ENCODE results near the gene LHX8.
"Not testable (repeated sequence)": the region's sequence is repeated elsewhere in the genome, so short reads cannot be mapped to it uniquely, and the experiment has no call there.

The LHX8 gene

DNA sequence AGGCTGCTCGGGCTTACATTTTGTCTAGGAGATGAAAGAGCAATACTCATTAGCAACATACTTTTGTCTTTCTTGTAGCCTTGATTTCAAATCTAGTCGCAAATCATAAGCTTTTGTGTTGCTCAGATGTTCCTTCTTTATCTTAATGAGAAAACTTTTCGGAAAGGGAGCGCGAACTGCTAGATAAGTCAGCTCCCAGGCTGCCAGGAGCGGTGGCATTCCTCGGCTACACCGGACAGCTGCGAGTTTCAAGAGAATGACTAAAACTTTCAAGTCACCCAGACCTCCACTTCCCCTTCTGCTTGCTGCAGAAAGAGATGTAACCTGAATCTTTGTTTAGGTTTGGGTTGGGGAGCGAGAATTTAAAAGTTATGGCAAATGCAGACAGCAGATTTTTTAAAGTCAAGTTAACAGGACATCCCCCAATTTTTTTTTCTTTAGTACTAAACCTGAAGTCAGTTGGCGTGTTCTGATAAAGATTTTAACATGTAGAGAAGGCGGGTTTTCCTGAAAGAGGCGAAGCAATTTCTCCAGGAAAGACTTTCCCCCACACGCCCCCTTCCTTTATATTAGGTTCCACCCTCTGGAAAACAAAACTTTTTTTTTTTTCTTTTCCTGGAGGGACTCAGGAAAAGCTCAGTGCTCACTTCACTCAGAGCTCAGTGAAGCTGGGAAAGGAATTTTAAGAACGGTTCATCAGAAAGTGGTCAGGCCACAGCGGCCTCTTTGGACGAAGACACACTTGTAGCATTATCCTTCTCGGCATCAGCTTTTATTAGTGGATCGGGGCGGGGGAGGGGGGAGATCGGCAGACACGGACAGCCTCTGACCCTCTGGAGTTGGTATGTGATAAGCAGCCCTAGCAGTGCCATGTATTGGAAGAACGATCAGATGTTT is at the start of gene LHX8:
Gene LHX8, plus strand, starts transcription at position 639 of the 897 bp plus-strand sequence. CDS start 2,227 bp downstream, outside the sequence.
- Mint-ChIP-seq H3K4me3 (peak within 1 kb of the TSS; percentile 79), H3K27me3 (peaks cover 66% of the 10 kb centered on the region), H3K27ac (no peak within 1 kb of the TSS), H3K36me3 (no peaks in the 10 kb centered on the region), H3K9me3 (ENCODE audit: low read depth) (no peaks in the 10 kb centered on the region), H3K4me1 (ENCODE audit: low read depth) (peaks cover 22% of the 10 kb centered on the region)

DNA sequence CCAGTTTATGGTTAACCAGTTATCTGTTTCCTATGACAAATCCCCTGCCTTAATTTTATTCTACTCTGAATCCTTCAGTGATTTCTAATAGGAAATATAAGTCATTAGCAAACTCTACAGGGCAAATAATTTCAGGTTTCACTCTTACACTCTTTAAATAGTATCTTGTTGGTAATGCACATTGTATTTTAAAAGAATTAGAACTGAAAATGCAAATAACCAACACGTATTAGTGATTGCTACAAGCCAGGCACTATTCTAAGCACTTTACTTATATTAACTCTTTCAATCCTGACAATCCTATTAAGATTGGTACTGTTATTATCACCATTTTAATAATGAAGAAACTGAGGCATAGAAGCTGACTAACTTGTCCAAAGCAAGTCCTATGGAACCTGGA is 48.3 kb upstream of the LHX8 start:
- Mint-ChIP-seq H3K4me1 (ENCODE audit: low read depth) (no peaks in the 10 kb centered on the region), H3K27ac (no peak overlapping the region), H3K36me3 (no peaks in the 10 kb centered on the region), H3K9me3 (ENCODE audit: low read depth) (no peaks in the 10 kb centered on the region), H3K4me3 (no peak overlapping the region), H3K27me3 (no peaks in the 10 kb centered on the region)

DNA sequence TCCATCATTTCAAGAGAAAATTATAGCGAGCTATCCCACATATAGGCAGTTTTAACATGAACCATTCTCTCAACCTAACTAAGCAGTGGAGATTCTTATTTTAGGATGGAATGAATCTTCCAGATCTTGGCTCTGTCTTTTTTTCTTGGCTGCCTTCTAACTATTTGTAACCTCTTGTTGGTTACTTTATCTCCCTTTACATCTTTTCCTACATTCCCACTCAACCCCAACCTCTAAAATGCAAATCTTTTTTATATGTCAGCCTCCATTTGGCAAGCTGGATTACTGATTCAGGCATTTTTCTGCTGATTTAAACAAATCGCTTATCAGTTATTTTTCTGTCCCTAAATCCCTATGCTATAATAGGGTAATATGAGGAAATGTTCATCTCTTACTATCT is 46.9 kb upstream of the LHX8 start:
- no peaks in the 10 kb centered on the region for H3K4me1 Mint-ChIP-seq (ENCODE audit: low read depth)
- H3K27ac Mint-ChIP-seq = no peak overlapping the region
- H3K36me3 Mint-ChIP-seq = no peaks in the 10 kb centered on the region
- H3K27me3 Mint-ChIP-seq = no peaks in the 10 kb centered on the region
- H3K4me3 Mint-ChIP-seq = no peak overlapping the region
- H3K9me3 Mint-ChIP-seq (ENCODE audit: low read depth) = no peaks in the 10 kb centered on the region

DNA sequence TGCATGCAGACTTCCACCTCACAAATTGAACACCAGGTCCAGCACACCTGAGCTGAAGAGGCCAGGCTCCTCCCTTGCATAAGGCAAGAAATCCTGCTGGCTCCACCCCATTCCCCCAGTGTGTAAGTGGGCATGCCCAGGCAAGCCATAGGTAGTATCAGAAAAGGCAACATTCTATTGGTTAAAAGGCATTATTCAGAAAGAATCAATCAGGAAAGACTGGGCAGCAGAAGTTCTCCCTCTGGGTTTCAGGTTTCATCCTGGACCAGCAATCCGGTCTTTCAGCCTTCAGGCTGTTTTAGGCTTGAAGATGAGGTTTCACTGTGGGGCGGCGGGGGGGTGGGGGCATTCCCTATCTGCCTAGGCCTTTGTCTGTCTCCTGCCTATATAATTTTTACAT is 42.0 kb upstream of the LHX8 start:
- H3K4me1 Mint-ChIP-seq (ENCODE audit: low read depth) = no peaks in the 10 kb centered on the region
- no peak overlapping the region for H3K4me3 Mint-ChIP-seq
- no peak overlapping the region for H3K27ac Mint-ChIP-seq
- H3K36me3 Mint-ChIP-seq = no peaks in the 10 kb centered on the region
- no peaks in the 10 kb centered on the region for H3K9me3 Mint-ChIP-seq (ENCODE audit: low read depth)
- no peaks in the 10 kb centered on the region for H3K27me3 Mint-ChIP-seq

DNA sequence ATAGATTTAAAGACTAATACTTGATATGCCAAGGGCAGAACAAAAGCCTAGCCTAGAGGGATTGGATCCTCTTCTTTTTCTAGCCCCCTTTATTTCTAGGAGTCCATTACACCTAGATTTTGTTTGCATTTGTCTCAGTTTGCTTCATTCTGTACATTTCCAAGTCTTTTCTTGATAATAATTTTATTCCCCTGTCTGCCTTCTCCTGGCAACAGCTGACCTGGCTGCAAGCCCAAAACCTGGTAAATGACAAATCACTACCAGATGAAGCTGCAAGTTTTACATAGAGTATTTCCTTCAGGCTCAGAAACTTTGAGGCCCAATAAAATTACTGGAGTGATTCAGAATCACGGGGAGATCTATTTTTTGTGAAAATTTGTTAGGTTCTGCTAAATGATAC is 36.5 kb upstream of the LHX8 start:
- Mint-ChIP-seq H3K4me3 (no peak overlapping the region), H3K27ac (no peak overlapping the region), H3K27me3 (no peaks in the 10 kb centered on the region), H3K36me3 (no peaks in the 10 kb centered on the region), H3K4me1 (ENCODE audit: low read depth) (no peaks in the 10 kb centered on the region), H3K9me3 (ENCODE audit: low read depth) (peaks cover 3% of the 10 kb centered on the region)

DNA sequence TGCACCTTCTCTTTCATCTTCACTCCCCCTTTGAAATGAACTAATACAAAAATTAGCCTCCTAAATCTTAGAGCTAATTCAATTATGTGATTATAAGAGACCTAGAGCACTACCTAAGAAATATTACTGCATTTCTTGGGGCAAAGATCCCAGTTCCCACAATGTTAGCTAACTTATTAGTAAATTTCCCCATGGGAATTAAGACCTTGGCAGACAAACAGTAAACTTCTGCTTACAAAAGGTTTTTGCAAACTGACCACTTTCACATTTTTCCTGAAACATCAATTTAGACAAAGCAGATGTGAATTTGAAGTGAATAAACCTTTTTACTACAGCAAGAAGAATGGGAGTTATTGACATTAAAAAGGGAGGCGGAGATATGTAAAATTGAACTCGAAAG is 34.6 kb upstream of the LHX8 start:
- Mint-ChIP-seq H3K27me3 (no peaks in the 10 kb centered on the region), H3K4me3 (no peak overlapping the region), H3K4me1 (ENCODE audit: low read depth) (no peaks in the 10 kb centered on the region), H3K9me3 (ENCODE audit: low read depth) (peaks cover 3% of the 10 kb centered on the region), H3K27ac (no peak overlapping the region), H3K36me3 (no peaks in the 10 kb centered on the region)

DNA sequence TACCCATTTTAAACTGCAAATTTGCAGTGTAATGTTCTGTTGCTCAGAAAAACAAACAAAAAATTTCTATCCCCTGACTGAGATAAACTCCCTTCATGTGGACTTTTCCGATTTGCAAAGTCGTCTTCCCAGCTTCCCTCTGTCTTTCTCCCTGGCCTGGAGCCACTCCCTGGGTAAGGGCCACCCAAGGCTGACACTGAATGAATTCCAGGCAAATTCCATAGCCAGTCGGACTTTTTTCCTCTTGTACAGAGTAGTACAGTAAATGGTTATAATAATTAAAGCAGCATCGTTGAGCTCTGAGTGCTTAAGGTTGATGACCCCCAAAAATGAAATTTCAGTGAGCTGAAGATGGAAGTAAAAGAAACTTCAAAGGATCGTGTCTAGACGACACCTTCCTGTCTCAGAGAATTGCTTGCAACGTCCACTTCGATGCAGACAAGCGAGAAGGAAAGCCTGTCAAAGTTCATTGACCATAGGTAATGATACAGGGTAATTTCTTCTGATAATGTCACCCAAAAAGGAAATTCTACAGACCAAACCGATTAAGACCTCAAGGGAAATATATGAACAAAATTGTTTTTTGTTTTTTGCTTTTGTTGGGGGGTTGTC is 33.6 kb upstream of the LHX8 start:
- Mint-ChIP-seq H3K27me3 (no peaks in the 10 kb centered on the region), H3K4me1 (ENCODE audit: low read depth) (no peaks in the 10 kb centered on the region), H3K27ac (no peak overlapping the region), H3K4me3 (no peak overlapping the region), H3K36me3 (no peaks in the 10 kb centered on the region), H3K9me3 (ENCODE audit: low read depth) (peaks cover 3% of the 10 kb centered on the region)

DNA sequence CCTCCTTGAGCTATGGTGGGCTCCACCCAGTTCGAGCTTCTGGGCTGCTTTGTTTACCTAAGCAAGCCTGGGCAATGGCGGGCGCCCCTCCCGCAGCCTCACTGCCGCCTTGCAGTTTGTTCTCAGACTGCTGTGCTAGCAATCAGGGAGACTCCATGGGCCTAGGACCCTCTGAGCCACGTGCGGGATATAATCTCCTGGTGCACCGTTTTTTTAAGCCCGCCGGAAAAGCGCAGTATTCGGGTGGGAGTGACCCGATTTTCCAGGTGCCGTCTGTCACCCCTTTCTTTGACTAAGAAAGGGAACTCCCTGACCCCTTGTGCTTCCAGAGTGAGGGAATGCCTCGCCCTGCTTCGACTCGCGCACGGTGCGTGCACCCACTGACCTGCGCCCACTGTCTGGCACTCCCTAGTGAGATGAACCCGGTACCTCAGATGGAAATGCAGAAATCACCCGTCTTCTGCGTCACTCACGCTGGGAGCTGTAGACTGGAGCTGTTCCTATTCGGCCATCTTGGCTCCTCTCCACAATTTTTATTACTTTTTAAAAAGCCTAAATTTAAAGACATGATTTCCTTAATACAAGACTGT is 21.7 kb upstream of the LHX8 start:
- H3K4me1 Mint-ChIP-seq (ENCODE audit: low read depth); H3K9me3 Mint-ChIP-seq (ENCODE audit: low read depth); H3K27ac Mint-ChIP-seq; H3K27me3 Mint-ChIP-seq; H3K36me3 Mint-ChIP-seq; H3K4me3 Mint-ChIP-seq: not testable (repeated sequence)

DNA sequence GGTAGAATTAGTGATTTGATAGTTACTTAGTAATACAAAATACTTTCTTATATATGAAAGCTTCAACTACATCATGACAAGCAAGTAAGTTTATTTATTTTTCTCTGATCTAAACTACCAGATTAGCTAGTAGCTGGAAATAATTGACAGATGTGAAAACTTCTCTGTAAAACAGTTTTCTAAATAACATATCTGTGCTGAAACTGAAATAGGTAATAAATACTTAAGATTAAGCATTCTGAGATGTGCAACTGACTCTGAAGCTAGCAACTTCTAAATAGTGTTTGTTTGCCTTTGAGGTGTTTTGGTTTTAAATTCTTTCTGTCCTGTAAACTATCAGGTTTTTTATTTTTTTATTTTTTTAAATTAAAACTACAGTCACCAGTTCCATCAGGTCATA is 18.5 kb upstream of the LHX8 start:
- no peaks in the 10 kb centered on the region for H3K36me3 Mint-ChIP-seq
- H3K9me3 Mint-ChIP-seq (ENCODE audit: low read depth) = no peaks in the 10 kb centered on the region
- peaks cover 5% of the 10 kb centered on the region for H3K27me3 Mint-ChIP-seq
- no peak overlapping the region for H3K27ac Mint-ChIP-seq
- no peak overlapping the region for H3K4me3 Mint-ChIP-seq
- H3K4me1 Mint-ChIP-seq (ENCODE audit: low read depth) = no peaks in the 10 kb centered on the region

DNA sequence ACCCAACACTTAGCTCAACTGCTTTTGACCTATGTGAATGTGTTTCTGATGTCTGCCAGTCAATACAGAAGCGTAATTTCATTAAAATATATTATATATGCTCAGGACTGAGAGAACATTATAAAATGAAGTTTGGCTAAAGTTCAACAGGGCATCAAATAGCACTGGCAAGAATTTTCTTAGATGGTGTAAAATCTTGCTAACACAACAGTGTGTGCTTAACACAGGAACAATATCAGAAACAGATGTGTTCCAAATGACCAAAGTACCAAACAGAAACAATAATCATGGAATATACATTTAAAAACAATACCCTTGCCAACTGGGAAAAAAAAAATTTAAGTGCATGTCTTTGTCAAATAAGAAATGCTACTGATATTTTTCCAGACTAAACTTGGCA is 10.4 kb upstream of the LHX8 start:
- H3K27ac Mint-ChIP-seq = no peak overlapping the region
- H3K27me3 Mint-ChIP-seq = peaks cover 33% of the 10 kb centered on the region
- no peak overlapping the region for H3K4me3 Mint-ChIP-seq
- H3K36me3 Mint-ChIP-seq = no peaks in the 10 kb centered on the region
- H3K9me3 Mint-ChIP-seq (ENCODE audit: low read depth) = no peaks in the 10 kb centered on the region
- peaks cover 2% of the 10 kb centered on the region for H3K4me1 Mint-ChIP-seq (ENCODE audit: low read depth)

DNA sequence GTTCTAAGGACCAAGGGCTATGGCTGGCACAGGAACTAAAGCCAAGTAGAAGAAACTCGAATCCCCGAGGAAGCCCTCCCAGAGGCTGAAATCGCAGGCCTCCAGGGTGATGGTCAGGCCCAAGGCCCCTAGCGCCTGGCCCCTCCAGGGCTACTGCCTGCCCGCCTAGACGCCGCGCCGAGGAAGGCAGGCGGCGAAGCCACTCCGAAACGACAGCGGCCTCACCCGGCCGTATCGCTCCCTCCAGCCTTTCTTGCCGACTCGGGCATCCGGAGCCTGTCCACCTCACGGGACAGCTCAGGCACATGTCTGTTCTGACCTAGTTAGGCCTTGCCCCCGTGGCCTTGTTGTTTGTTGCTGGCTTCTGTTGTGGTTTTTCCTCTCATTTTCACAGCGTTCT is 9.7 kb upstream of the LHX8 start:
- H3K36me3 Mint-ChIP-seq = no peaks in the 10 kb centered on the region

DNA sequence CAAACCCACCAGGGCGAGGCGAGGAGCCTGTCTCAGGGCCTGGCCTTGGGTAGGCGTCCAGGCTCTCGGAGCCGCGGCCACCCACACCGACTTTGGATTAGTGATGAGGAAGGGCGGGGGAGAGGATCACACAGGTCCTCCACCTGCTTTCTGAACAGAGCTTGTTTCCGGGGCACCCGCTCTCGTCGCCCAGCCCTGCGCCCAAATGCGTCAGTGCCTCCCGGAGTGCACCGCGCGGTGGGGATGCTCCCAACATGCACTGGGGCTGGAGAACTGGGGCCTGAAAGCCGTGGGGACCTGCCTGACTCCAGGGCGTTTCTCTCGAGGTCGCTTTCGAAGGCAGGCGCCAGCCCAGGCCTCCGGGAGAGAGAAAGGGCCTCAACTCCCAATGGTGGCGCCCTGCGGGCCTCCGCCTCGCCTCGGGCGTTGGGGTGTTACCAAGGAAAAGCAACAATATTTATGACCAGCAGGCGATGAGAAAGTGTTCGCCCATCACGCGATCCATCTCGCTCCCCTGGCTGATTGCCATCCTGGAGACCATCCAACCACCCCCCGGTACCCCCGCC is 8.9 kb upstream of the LHX8 start:
- no peak overlapping the region for H3K27ac Mint-ChIP-seq
- no peak overlapping the region for H3K4me3 Mint-ChIP-seq
- no peaks in the 10 kb centered on the region for H3K36me3 Mint-ChIP-seq
- no peaks in the 10 kb centered on the region for H3K9me3 Mint-ChIP-seq (ENCODE audit: low read depth)
- peaks cover 2% of the 10 kb centered on the region for H3K4me1 Mint-ChIP-seq (ENCODE audit: low read depth)
- peaks cover 35% of the 10 kb centered on the region for H3K27me3 Mint-ChIP-seq

More for the DNA sequence above, 9.7 kb upstream of the LHX8 start:
- H3K27ac Mint-ChIP-seq = no peak overlapping the region
- no peak overlapping the region for H3K4me3 Mint-ChIP-seq
- peaks cover 2% of the 10 kb centered on the region for H3K4me1 Mint-ChIP-seq (ENCODE audit: low read depth)
- no peaks in the 10 kb centered on the region for H3K9me3 Mint-ChIP-seq (ENCODE audit: low read depth)
- peaks cover 35% of the 10 kb centered on the region for H3K27me3 Mint-ChIP-seq

DNA sequence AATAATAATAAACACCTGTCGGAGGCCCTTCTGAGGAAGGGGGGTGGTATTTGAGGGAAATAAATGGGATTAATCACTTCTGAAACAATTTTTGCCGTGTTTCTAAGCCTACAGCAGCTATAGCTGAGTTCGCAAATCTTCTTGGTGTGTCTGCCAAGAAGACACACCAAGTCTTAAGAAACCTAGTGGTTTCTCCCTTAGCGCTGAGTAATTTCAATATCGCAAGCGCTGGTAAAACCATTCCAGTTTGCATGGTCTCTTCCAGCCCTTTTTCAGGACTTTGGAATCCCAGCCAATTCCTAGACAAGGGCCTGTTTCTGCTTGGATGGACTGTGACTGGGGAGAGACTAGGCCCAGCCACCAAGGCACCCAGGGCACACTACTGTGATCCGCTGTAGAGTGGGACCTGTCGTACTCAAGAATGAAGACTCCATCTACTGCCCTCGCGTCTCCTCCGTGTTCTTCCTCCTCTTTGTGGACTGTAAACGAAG is 7.5 kb upstream of the LHX8 start:
- H3K4me1 Mint-ChIP-seq (ENCODE audit: low read depth) = peaks cover 2% of the 10 kb centered on the region
- H3K27me3 Mint-ChIP-seq = peaks cover 47% of the 10 kb centered on the region
- no peaks in the 10 kb centered on the region for H3K36me3 Mint-ChIP-seq
- no peak overlapping the region for H3K27ac Mint-ChIP-seq
- H3K4me3 Mint-ChIP-seq = no peak overlapping the region
- H3K9me3 Mint-ChIP-seq (ENCODE audit: low read depth) = no peaks in the 10 kb centered on the region

DNA sequence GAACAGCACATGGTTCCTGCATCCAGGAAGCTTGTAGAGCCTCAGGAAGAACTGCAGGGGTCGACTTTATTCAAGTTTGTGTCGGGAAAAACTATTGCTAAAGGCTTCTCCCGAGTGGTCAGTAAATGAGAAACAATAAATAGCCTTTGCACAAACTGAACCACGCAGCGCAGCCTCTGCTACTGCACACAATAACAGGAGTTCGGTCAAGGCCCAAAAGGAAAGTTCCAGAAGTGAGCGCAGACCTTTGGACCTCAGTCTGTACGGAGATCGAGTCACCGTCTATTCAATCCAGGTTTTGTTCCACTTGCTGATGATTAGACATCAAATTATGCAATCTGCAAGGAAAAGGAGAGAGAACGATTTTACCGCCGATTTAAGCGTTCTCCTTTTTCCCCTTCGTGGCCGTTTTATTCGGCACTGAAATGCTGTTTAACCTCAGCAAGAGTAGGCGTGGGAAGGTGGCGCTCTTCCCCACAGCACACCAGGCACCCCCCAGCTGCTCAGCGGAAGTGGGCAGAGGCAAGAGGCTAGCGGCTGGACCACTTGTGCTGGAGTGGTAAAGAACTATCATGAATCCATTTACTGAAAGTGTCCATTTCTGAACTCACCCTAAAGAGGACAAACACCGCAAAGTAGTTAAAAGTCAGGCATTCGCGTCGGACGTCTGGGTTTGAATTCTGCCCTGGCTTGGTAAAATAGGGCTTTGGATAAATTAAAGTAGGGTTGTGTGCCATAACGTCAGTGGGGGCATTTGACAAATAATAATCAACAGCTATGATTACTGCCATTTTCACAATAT is 6.1 kb upstream of the LHX8 start:
- H3K36me3 Mint-ChIP-seq = no peaks in the 10 kb centered on the region
- no peaks in the 10 kb centered on the region for H3K9me3 Mint-ChIP-seq (ENCODE audit: low read depth)
- H3K27me3 Mint-ChIP-seq = peaks cover 58% of the 10 kb centered on the region
- no peak overlapping the region for H3K4me3 Mint-ChIP-seq
- H3K27ac Mint-ChIP-seq = no peak overlapping the region
- peaks cover 2% of the 10 kb centered on the region for H3K4me1 Mint-ChIP-seq (ENCODE audit: low read depth)
